Activated CD4-positive, alpha-beta T cell treated with anti-CD3 and anti-CD28 coated beads, Interleukin-2, amount 50 U/mL, for 24 hours (primary cell): ENCODE measurements around the gene VSIG2.

Experiments used
- DNase-seq, 2 donors: peaks; one replicate each; pipeline ENCODE4 v3.0.0-alpha.2; 2020; ENCODE audit warnings: low read depth in 1 of 2, low spot score in 1 of 2

Gene VSIG2

GRCh38 chr11:124724979-124725718, 26.9 kb downstream of the VSIG2 start:
- no peak for DNase-seq

- no peak for DNase-seq
Observed at GRCh38 chr11:124722176-124722575, 29.9 kb downstream of the VSIG2 start.

- no peak for DNase-seq
Observed at GRCh38 chr11:124719534-124719933, 32.5 kb downstream of the VSIG2 start.

GRCh38 chr11:124718801-124719200, 33.3 kb downstream of the VSIG2 start:
- DNase-seq: no peak

- DNase-seq: no peak
Observed at GRCh38 chr11:124717786-124718651, 34.0 kb downstream of the VSIG2 start.

- no peak for DNase-seq
Observed at GRCh38 chr11:124717421-124717785, 34.7 kb downstream of the VSIG2 start.

GRCh38 chr11:124716591-124716990, 35.5 kb downstream of the VSIG2 start:
- DNase-seq: no peak

GRCh38 chr11:124712392-124712791, 39.7 kb downstream of the VSIG2 start:
- no peak for DNase-seq

- no peak for DNase-seq
Observed at GRCh38 chr11:124707829-124708228, 44.2 kb downstream of the VSIG2 start.

GRCh38 chr11:124700028-124700427, 52.0 kb downstream of the VSIG2 start:
- DNase-seq: no peak

- no peak for DNase-seq
Observed at GRCh38 chr11:124699547-124699946, 52.5 kb downstream of the VSIG2 start.
